Stimulated activated CD4-positive, alpha-beta T cell treated with anti-CD3 and anti-CD28 coated beads, Interleukin-4, amount 100 ng/mL, for 24 hours (primary cell): ENCODE data around the gene GART.
A peak's percentile ranks its signal among the peaks of the same experiment; 100 is the strongest.
"Not testable (repeated sequence)": the region's sequence is repeated elsewhere in the genome, so short reads cannot be mapped to it uniquely, and the experiment has no call there.

Experiments
- DNase-seq: peaks from one replicate; pipeline ENCODE4 v3.0.0-alpha.2; 2020

GART gene

GRCh38 chr21:33541756-33542639 is at the start of gene GART:
GART (minus strand) TSS chr21:33542117; CDS start chr21:33539315, 2,802 bp downstream.
- DNase-seq = peak; percentile 86

- DNase-seq = peak; percentile 86
Measured at GRCh38 chr21:33588485-33589335, 46.8 kb upstream of the GART start, which contains the start of gene DONSON. DONSON (minus strand) TSS chr21:33588684; CDS start chr21:33588641, 43 bp downstream.

GRCh38 chr21:33587792-33588484 is 46.0 kb upstream of the GART start:
- peak; percentile 19 for DNase-seq

- DNase-seq = no peak
Measured at GRCh38 chr21:33586927-33587326, 45.0 kb upstream of the GART start.

GRCh38 chr21:33584455-33584854 is 42.5 kb upstream of the GART start:
- DNase-seq = no peak

- no peak for DNase-seq
Measured at GRCh38 chr21:33578959-33579542, 37.1 kb upstream of the GART start.

- DNase-seq = no peak
Measured at GRCh38 chr21:33578214-33578613, 36.3 kb upstream of the GART start.

- DNase-seq = not testable (repeated sequence)
Measured at GRCh38 chr21:33576741-33577141, 34.8 kb upstream of the GART start.

GRCh38 chr21:33572350-33572749 is 30.4 kb upstream of the GART start:
- DNase-seq = no peak

- no peak for DNase-seq
Measured at GRCh38 chr21:33569991-33570390, 28.1 kb upstream of the GART start.

GRCh38 chr21:33568448-33568847 is 26.5 kb upstream of the GART start:
- no peak for DNase-seq

GRCh38 chr21:33567914-33568313 is 26.0 kb upstream of the GART start:
- no peak for DNase-seq

GRCh38 chr21:33566514-33566913 is 24.6 kb upstream of the GART start:
- DNase-seq = no peak

GRCh38 chr21:33562389-33562788 is 20.5 kb upstream of the GART start:
- no peak for DNase-seq

- no peak for DNase-seq
Measured at GRCh38 chr21:33561373-33561772, 19.5 kb upstream of the GART start.

- DNase-seq = no peak
Measured at GRCh38 chr21:33560965-33561364, 19.0 kb upstream of the GART start.

- no peak for DNase-seq
Measured at GRCh38 chr21:33559813-33560212, 17.9 kb upstream of the GART start.

- DNase-seq = no peak
Measured at GRCh38 chr21:33558777-33559421, 17.0 kb upstream of the GART start.

GRCh38 chr21:33557447-33557846 is 15.5 kb upstream of the GART start:
- no peak for DNase-seq

GRCh38 chr21:33554982-33555344 is 13.0 kb upstream of the GART start:
- DNase-seq = no peak

GRCh38 chr21:33554236-33554981 is 12.5 kb upstream of the GART start:
- DNase-seq = no peak
